Measurements from ENCODE around the gene GALNT14.

DNA sequence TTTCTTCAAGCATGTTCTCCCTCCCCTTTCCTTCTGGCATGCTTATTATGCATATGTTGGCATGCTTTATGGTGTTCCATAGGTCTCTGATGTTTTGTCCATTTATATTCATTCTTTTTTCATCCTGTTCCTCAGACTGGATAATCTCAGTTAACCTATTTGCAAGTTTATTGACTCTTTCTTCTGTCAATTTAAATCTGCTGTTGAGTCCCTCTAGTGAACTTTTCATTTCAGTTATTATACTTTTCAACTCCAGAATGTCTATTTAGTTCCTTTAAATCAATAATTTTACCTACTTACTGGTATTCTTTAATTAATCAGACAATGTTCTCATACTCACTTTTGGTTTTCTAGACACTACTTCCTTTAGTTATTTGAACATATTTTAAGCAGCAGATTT lies 101.2 kb downstream of the GALNT14 start:
- TF ChIP-seq, protein P1, sequence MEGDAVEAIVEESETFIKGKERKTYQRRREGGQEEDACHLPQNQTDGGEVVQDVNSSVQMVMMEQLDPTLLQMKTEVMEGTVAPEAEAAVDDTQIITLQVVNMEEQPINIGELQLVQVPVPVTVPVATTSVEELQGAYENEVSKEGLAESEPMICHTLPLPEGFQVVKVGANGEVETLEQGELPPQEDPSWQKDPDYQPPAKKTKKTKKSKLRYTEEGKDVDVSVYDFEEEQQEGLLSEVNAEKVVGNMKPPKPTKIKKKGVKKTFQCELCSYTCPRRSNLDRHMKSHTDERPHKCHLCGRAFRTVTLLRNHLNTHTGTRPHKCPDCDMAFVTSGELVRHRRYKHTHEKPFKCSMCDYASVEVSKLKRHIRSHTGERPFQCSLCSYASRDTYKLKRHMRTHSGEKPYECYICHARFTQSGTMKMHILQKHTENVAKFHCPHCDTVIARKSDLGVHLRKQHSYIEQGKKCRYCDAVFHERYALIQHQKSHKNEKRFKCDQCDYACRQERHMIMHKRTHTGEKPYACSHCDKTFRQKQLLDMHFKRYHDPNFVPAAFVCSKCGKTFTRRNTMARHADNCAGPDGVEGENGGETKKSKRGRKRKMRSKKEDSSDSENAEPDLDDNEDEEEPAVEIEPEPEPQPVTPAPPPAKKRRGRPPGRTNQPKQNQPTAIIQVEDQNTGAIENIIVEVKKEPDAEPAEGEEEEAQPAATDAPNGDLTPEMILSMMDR (CRISPR knock-in tag; IDR thresholded peaks at IDR 0.05), result no peak
- no peak for TF ChIP-seq CC2D1A (CRISPR knock-in tag; IDR thresholded peaks at IDR 0.05)
- TF ChIP-seq, protein P2, sequence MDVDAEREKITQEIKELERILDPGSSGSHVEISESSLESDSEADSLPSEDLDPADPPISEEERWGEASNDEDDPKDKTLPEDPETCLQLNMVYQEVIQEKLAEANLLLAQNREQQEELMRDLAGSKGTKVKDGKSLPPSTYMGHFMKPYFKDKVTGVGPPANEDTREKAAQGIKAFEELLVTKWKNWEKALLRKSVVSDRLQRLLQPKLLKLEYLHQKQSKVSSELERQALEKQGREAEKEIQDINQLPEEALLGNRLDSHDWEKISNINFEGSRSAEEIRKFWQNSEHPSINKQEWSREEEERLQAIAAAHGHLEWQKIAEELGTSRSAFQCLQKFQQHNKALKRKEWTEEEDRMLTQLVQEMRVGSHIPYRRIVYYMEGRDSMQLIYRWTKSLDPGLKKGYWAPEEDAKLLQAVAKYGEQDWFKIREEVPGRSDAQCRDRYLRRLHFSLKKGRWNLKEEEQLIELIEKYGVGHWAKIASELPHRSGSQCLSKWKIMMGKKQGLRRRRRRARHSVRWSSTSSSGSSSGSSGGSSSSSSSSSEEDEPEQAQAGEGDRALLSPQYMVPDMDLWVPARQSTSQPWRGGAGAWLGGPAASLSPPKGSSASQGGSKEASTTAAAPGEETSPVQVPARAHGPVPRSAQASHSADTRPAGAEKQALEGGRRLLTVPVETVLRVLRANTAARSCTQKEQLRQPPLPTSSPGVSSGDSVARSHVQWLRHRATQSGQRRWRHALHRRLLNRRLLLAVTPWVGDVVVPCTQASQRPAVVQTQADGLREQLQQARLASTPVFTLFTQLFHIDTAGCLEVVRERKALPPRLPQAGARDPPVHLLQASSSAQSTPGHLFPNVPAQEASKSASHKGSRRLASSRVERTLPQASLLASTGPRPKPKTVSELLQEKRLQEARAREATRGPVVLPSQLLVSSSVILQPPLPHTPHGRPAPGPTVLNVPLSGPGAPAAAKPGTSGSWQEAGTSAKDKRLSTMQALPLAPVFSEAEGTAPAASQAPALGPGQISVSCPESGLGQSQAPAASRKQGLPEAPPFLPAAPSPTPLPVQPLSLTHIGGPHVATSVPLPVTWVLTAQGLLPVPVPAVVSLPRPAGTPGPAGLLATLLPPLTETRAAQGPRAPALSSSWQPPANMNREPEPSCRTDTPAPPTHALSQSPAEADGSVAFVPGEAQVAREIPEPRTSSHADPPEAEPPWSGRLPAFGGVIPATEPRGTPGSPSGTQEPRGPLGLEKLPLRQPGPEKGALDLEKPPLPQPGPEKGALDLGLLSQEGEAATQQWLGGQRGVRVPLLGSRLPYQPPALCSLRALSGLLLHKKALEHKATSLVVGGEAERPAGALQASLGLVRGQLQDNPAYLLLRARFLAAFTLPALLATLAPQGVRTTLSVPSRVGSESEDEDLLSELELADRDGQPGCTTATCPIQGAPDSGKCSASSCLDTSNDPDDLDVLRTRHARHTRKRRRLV (CRISPR knock-in tag; IDR thresholded peaks at IDR 0.05), result no peak
- TF ChIP-seq ZNF639 (CRISPR knock-in tag; conservative IDR thresholded peaks at IDR 0.05), result no peak
- no peak for TF ChIP-seq POLR2A (IDR thresholded peaks at IDR 0.05; ENCODE audit: insufficient read depth in 1 of 2, low read depth in 2 of 2, low read length in 2 of 2)
- TF ChIP-seq EZH2 (conservative IDR thresholded peaks at IDR 0.05; ENCODE audit: low read depth, low read length), result no peak
- TF ChIP-seq ZNF841 (CRISPR knock-in tag; IDR thresholded peaks at IDR 0.05; ENCODE audit: borderline replicate concordance), result no peak
- no peak for TF ChIP-seq CHD2 (IDR thresholded peaks at IDR 0.05; ENCODE audit: low read depth, low read length)
- no peak for TF ChIP-seq AGO1 (IDR thresholded peaks at IDR 0.05; ENCODE audit: low read depth, low read length, poor library complexity, severe bottlenecking)
- no peak for TF ChIP-seq FOXK1 (CRISPR knock-in tag; IDR thresholded peaks at IDR 0.05; ENCODE audit: borderline replicate concordance, low read depth)
- TF ChIP-seq CAMTA2 (CRISPR knock-in tag; IDR thresholded peaks at IDR 0.05; ENCODE audit: borderline replicate concordance), result no peak
- no peak for TF ChIP-seq MAX (IDR thresholded peaks at IDR 0.05)
- no peak for TF ChIP-seq FOXJ3 (CRISPR knock-in tag; IDR thresholded peaks at IDR 0.05; ENCODE audit: borderline replicate concordance)
